Astrocyte (in vitro differentiated cells and primary cell): Measurements from ENCODE around the gene MAPKAPK3. TPM values are rescaled to one million over a fixed set of nuclear protein-coding genes. Genes with fewer than 3 reads are reported as not detected.

Source experiments
- DNase-seq: peaks from one replicate; pipeline ENCODE4 v3.0.0-alpha.2; 2010; ENCODE audit warnings: low read depth
- FAIRE-seq: peaks from 2 replicates; lab custom pipeline; 2011; peaks lifted over from hg19 to GRCh38; lab: Jason Lieb, UNC
- H2AFZ ChIP-seq: 2 replicates; pipeline ENCODE4 v1.6.0; 2012; ENCODE audit warnings: low read depth, low read length, inconsistent platforms
- H3K27ac ChIP-seq: 2 replicates; pipeline ENCODE4 v1.5.1; 2011; ENCODE audit warnings: low read depth, low read length, inconsistent platforms
- H3K27me3 ChIP-seq: 2 replicates; pipeline ENCODE4 v1.6.0; 2011; ENCODE audit warnings: low read length, inconsistent platforms; ENCODE audit not compliant: insufficient read depth
- H3K36me3 ChIP-seq: 2 replicates; pipeline ENCODE4 v1.5.1; 2011; ENCODE audit warnings: low read length, inconsistent platforms; ENCODE audit not compliant: insufficient read depth
- H3K4me1 ChIP-seq: 2 replicates; pipeline ENCODE4 v1.5.1; 2011; ENCODE audit warnings: low read length, inconsistent platforms; ENCODE audit not compliant: insufficient read depth
- H3K4me2 ChIP-seq: 2 replicates; pipeline ENCODE4 v1.6.0; 2012; ENCODE audit warnings: low read length, inconsistent platforms
- H3K4me3 ChIP-seq: 2 replicates; pipeline ENCODE4 v1.5.1; 2011; ENCODE audit warnings: low read depth, mild to moderate bottlenecking, low read length, inconsistent platforms; ENCODE audit not compliant: insufficient read depth
- H3K79me2 ChIP-seq: 2 replicates; pipeline ENCODE4 v1.6.0; 2012; ENCODE audit warnings: mild to moderate bottlenecking, low read length, inconsistent platforms; ENCODE audit not compliant: insufficient read depth
- H3K9ac ChIP-seq: 2 replicates; pipeline ENCODE4 v1.6.0; 2012; ENCODE audit warnings: mild to moderate bottlenecking, low read length, inconsistent platforms
- H3K9me3 ChIP-seq: 2 replicates; pipeline ENCODE4 v1.5.1; 2012; ENCODE audit warnings: low read depth, mild to moderate bottlenecking, low read length, inconsistent platforms; ENCODE audit not compliant: insufficient read depth
- H4K20me1 ChIP-seq: 2 replicates; pipeline ENCODE4 v1.6.0; 2012; ENCODE audit warnings: low read length, inconsistent platforms; ENCODE audit not compliant: insufficient read depth
- H3K27ac Mint-ChIP-seq: one replicate; pipeline ENCODE4 v1.8.0; 2021; ENCODE audit warnings: mild to moderate bottlenecking, mixed read lengths; ENCODE audit not compliant: unreplicated experiment
- H3K27me3 Mint-ChIP-seq: one replicate; pipeline ENCODE4 v1.8.0; 2021; ENCODE audit warnings: low read depth, mixed read lengths; ENCODE audit not compliant: unreplicated experiment
- H3K36me3 Mint-ChIP-seq: one replicate; pipeline ENCODE4 v1.8.0; 2021; ENCODE audit warnings: low read depth, mixed read lengths; ENCODE audit not compliant: unreplicated experiment
- H3K4me1 Mint-ChIP-seq: one replicate; pipeline ENCODE4 v1.8.0; 2021; ENCODE audit warnings: low read depth, mixed read lengths; ENCODE audit not compliant: unreplicated experiment
- H3K4me3 Mint-ChIP-seq: one replicate; pipeline ENCODE4 v1.8.0; 2021; ENCODE audit warnings: mild to moderate bottlenecking, moderate library complexity, mixed read lengths; ENCODE audit not compliant: unreplicated experiment
- H3K9me3 Mint-ChIP-seq: one replicate; pipeline ENCODE4 v1.8.0; 2021; ENCODE audit warnings: mild to moderate bottlenecking, mixed read lengths; ENCODE audit not compliant: unreplicated experiment
- CTCF ChIP-seq: IDR thresholded peaks from 2 replicates; pipeline ENCODE4 v1.5.1; 2011; ENCODE audit warnings: low read depth, mild to moderate bottlenecking, inconsistent platforms, low read length, moderate library complexity; ENCODE audit not compliant: insufficient read depth
- EZH2 ChIP-seq: IDR thresholded peaks from 2 replicates; pipeline ENCODE4 v1.6.1; 2012; ENCODE audit warnings: mild to moderate bottlenecking, low read length, inconsistent platforms; ENCODE audit not compliant: insufficient read depth
- total RNA-seq: library from RNA; stranded (reverse); gene quantifications from 2 replicates; pipeline ENCODE4 v1.2.1, GENCODE V29; 2021

MAPKAPK3 gene
- total RNA-seq, 1 donor from 2014 or later, result 23.4 TPM

- H3K36me3 ChIP-seq, result peaks cover under 1% of the 10 kb centered on the region
- H3K9me3 ChIP-seq, result no peaks in the 10 kb centered on the region
- H3K9me3 Mint-ChIP-seq, result no peaks in the 10 kb centered on the region
- H3K4me2 ChIP-seq, result no peak overlapping the region
- H3K4me1 ChIP-seq, result no peaks in the 10 kb centered on the region
- H3K27me3 ChIP-seq, result no peaks in the 10 kb centered on the region
- no peaks in the 10 kb centered on the region for H4K20me1 ChIP-seq
- H3K27me3 Mint-ChIP-seq, result no peaks in the 10 kb centered on the region
- no peak for DNase-seq
- no peak for TF ChIP-seq EZH2
- no peak for TF ChIP-seq CTCF
- H3K79me2 ChIP-seq, result no peaks in the 10 kb centered on the region
- no peak overlapping the region for H3K27ac Mint-ChIP-seq
- peaks cover 20% of the 10 kb centered on the region for H3K36me3 Mint-ChIP-seq
- no peak overlapping the region for H3K4me3 Mint-ChIP-seq
- H3K27ac ChIP-seq, result no peak overlapping the region
- peaks cover 8% of the 10 kb centered on the region for H3K4me1 Mint-ChIP-seq
- H3K4me3 ChIP-seq, result no peak overlapping the region
- no peak for FAIRE-seq
- no peak overlapping the region for H3K9ac ChIP-seq
- H2AFZ ChIP-seq, result no peak overlapping the region
These were observed 34.9 kb upstream of the MAPKAPK3 start for GRCh38 chr3:50582083-50582482.

- Histone ChIP-seq H3K27ac (no peak overlapping the region), H2AFZ (no peak overlapping the region), H3K4me2 (no peak overlapping the region), H4K20me1 (no peaks in the 10 kb centered on the region), H3K4me3 (no peak overlapping the region), H3K36me3 (no peaks in the 10 kb centered on the region), H3K27me3 (no peaks in the 10 kb centered on the region), H3K9me3 (no peaks in the 10 kb centered on the region), H3K9ac (no peak overlapping the region), H3K79me2 (no peaks in the 10 kb centered on the region), H3K4me1 (no peaks in the 10 kb centered on the region)
- peak overlapping the region; percentile 60 for H3K27ac Mint-ChIP-seq
- peaks cover 15% of the 10 kb centered on the region for H3K36me3 Mint-ChIP-seq
- H3K4me1 Mint-ChIP-seq, result peaks cover 12% of the 10 kb centered on the region
- FAIRE-seq (no peak), DNase-seq (no peak)
- no peak for TF ChIP-seq CTCF
- H3K27me3 Mint-ChIP-seq, result peaks cover 4% of the 10 kb centered on the region
- no peaks in the 10 kb centered on the region for H3K9me3 Mint-ChIP-seq
- H3K4me3 Mint-ChIP-seq, result no peak overlapping the region
These were observed 33.1 kb upstream of the MAPKAPK3 start for GRCh38 chr3:50583897-50584296.

- Histone ChIP-seq H3K27ac (no peak overlapping the region), H4K20me1 (no peaks in the 10 kb centered on the region), H3K9me3 (no peaks in the 10 kb centered on the region), H3K27me3 (no peaks in the 10 kb centered on the region), H2AFZ (no peak overlapping the region), H3K4me3 (no peak overlapping the region), H3K4me2 (no peak overlapping the region), H3K9ac (no peak overlapping the region), H3K36me3 (no peaks in the 10 kb centered on the region), H3K4me1 (no peaks in the 10 kb centered on the region), H3K79me2 (no peaks in the 10 kb centered on the region)
- peaks cover 11% of the 10 kb centered on the region for H3K36me3 Mint-ChIP-seq
- DNase-seq (no peak), FAIRE-seq (no peak)
- H3K9me3 Mint-ChIP-seq, result no peaks in the 10 kb centered on the region
- H3K27ac Mint-ChIP-seq, result peak overlapping the region; percentile 60
- TF ChIP-seq EZH2, result no peak
- no peak for TF ChIP-seq CTCF
- no peak overlapping the region for H3K4me3 Mint-ChIP-seq
- H3K27me3 Mint-ChIP-seq, result peaks cover 4% of the 10 kb centered on the region
- peaks cover 12% of the 10 kb centered on the region for H3K4me1 Mint-ChIP-seq
These were observed 32.6 kb upstream of the MAPKAPK3 start for GRCh38 chr3:50584391-50584790.
